ENCODE results near the gene ITPR3. TPM values are rescaled to one million over a fixed set of nuclear protein-coding genes. Genes with fewer than 3 reads are reported as not detected.

Gene ITPR3
- total and polyA plus RNA-seq, 2 of the 13 experiments (the other 11 are each of a cell fraction or from before 2014, with no cell fraction given) = 3.8 to 21.4 TPM

GRCh38 chr6:33716890-33717632 is 95.9 kb downstream of the ITPR3 start (continued):
- TF ChIP-seq ZNF710 (CRISPR knock-in tag; IDR thresholded peaks at IDR 0.05; ENCODE audit: borderline replicate concordance) (peak; percentile 83; the same call in 1 of the 2 replicates), ZNF205 (CRISPR knock-in tag; IDR thresholded peaks at IDR 0.05) (no peak), ZEB1 (IDR thresholded peaks at IDR 0.05; ENCODE audit: insufficient replicate concordance, low read depth) (peak; percentile 77), ZIK1 (CRISPR knock-in tag; IDR thresholded peaks at IDR 0.05; ENCODE audit: borderline replicate concordance, low read depth) (no peak), ZNF335 (CRISPR knock-in tag; IDR thresholded peaks at IDR 0.05) (no peak), PHF5A (CRISPR knock-in tag; IDR thresholded peaks at IDR 0.05; ENCODE audit: low read depth, unreplicated experiment) (no peak), ZNF3 (CRISPR knock-in tag; IDR thresholded peaks at IDR 0.05) (no peak), GATAD2A (CRISPR knock-in tag; IDR thresholded peaks at IDR 0.05) (0 out of 2 replicates have a peak, but pooled peaks have one; percentile 20), ZNF747 (CRISPR knock-in tag; IDR thresholded peaks at IDR 0.05; ENCODE audit: borderline replicate concordance) (no peak), FOXA1 (IDR thresholded peaks at IDR 0.05) (no peak), FOXA1 (CRISPR knock-in tag; IDR thresholded peaks at IDR 0.05) (peak; percentile 59), ZNF784 (CRISPR knock-in tag; IDR thresholded peaks at IDR 0.05; ENCODE audit: borderline replicate concordance) (no peak), EHMT2 (IDR thresholded peaks at IDR 0.05; ENCODE audit: borderline replicate concordance, low read depth, low read length) (no peak), LCORL (IDR thresholded peaks at IDR 0.05) (no peak), LCORL (CRISPR knock-in tag; IDR thresholded peaks at IDR 0.05) (0 out of 2 replicates have a peak, but pooled peaks have one; percentile 36), ZNF136 (CRISPR knock-in tag; IDR thresholded peaks at IDR 0.05; ENCODE audit: low read depth) (no peak), KDM1A (CRISPR knock-in tag; IDR thresholded peaks at IDR 0.05) (0 out of 2 replicates have a peak, but pooled peaks have one; percentile 40), BCL6 (CRISPR knock-in tag; IDR thresholded peaks at IDR 0.05) (no peak), MBNL3 (CRISPR knock-in tag; conservative IDR thresholded peaks at IDR 0.05) (no peak), BCL3 (CRISPR knock-in tag; IDR thresholded peaks at IDR 0.05) (no peak), ZNF12 (CRISPR knock-in tag; IDR thresholded peaks at IDR 0.05) (no peak), ZNF780A (CRISPR knock-in tag; IDR thresholded peaks at IDR 0.05) (no peak), AFF4 (CRISPR knock-in tag; IDR thresholded peaks at IDR 0.05) (no peak), ZBTB3 (CRISPR knock-in tag; IDR thresholded peaks at IDR 0.05; ENCODE audit: borderline replicate concordance, low read depth) (no peak)

Measured in HepG2 (cell line).